HCT116 (cell line): ENCODE data around the gene CREBL2. TPM values are rescaled to one million over a fixed set of nuclear protein-coding genes. Genes with fewer than 3 reads are reported as not detected.
"Not testable (repeated sequence)": the region's sequence is repeated elsewhere in the genome, so short reads cannot be mapped to it uniquely, and the experiment has no call there.

Experiments
- ATAC-seq: fragments of 200-7000 bp; cut with Tn5 transposase; 2 replicates; pipeline ENCODE4 v1.9.1; 2020; ENCODE audit warnings: mild to moderate bottlenecking, moderate library complexity
- BruUV-seq: library from RNA; stranded (reverse); fragments of 400-500 nt; replicated peaks from 2 replicates; lab custom pipeline; 2021; lab: Mats Ljungman, UMichigan
- CTCF ChIA-PET: fragments of 300-600 bp; sonication (Branson Sonifier 250); formaldehyde crosslinking; loops from one replicate; lab custom pipeline; 2021; ENCODE audit warnings: antibody characterized with exemption; lab: Charles Lee
- POLR2A ChIA-PET: fragments of 300-600, 350-600 bp; sonication (Branson Sonifier 250); formaldehyde crosslinking; loops from one replicate; lab custom pipeline; 2021; ENCODE audit warnings: antibody characterized with exemption; lab: Charles Lee
- RAD21 ChIA-PET, 2 experiments: fragments of 300-600 bp; sonication (Branson Sonifier 250); formaldehyde crosslinking; loops; one replicate each; lab custom pipeline; 2023; ENCODE audit warnings: low total read pairs in 2 of 2; ENCODE audit not compliant: uncharacterized antibody in 2 of 2, unreplicated experiment in 2 of 2, low non-redundant PET in 1 of 2; lab: Charles Lee
- DNase-seq: peaks from one replicate; pipeline ENCODE4 v3.0.0-alpha.2; 2010; ENCODE audit warnings: low read depth, low spot score
- H2AFZ ChIP-seq: fragments of 200-600 bp; shearing (Covaris generic), sonication (generic); 2 replicates; pipeline ENCODE4 v1.6.1; 2017; ENCODE audit warnings: low read depth, mixed run types, mixed read lengths, antibody characterized with exemption, low read length; ENCODE audit not compliant: poor library complexity, severe bottlenecking
- H3K27ac ChIP-seq: 2 replicates; pipeline ENCODE4 v1.5.1; 2012; ENCODE audit warnings: low read depth, low read length
- H3K27me3 ChIP-seq: fragments of 200-600 bp; sonication (generic); 2 replicates; pipeline ENCODE4 v1.6.1; 2016; ENCODE audit warnings: mixed run types, low read length, mixed read lengths; ENCODE audit not compliant: insufficient read depth
- H3K36me3 ChIP-seq, 2 experiments: fragments of 200-500 bp in 1 of 2; fragments of 200-600 bp in 1 of 2; sonication (Bioruptor generic) in 1 of 2; sonication (generic) in 1 of 2; 2 replicates each; pipeline versions ENCODE4 v1.5.1 to v1.6.1; 2014 to 2016; ENCODE audit warnings: low read length in 2 of 2, inconsistent platforms in 1 of 2, mixed read lengths in 1 of 2, mixed run types in 1 of 2; ENCODE audit not compliant: insufficient read depth in 2 of 2, control insufficient read depth in 1 of 2
- H3K4me1 ChIP-seq, 2 experiments: fragments of 200-600 bp in 1 of 2; sonication (generic) in 1 of 2; 2 replicates each; pipeline versions ENCODE4 v1.5.1 to v1.6.1; 2012 to 2017; ENCODE audit warnings: low read length in 2 of 2, inconsistent platforms in 1 of 2, mild to moderate bottlenecking in 1 of 2, mixed read lengths in 1 of 2, mixed run types in 1 of 2, moderate library complexity in 1 of 2; ENCODE audit not compliant: insufficient read depth in 2 of 2, control insufficient read depth in 1 of 2
- H3K4me2 ChIP-seq: fragments of 200-600 bp; sonication (generic); 2 replicates; pipeline ENCODE4 v1.6.1; 2017; ENCODE audit warnings: mixed run types, low read length, mixed read lengths
- H3K4me3 ChIP-seq, 2 experiments: fragments of 200-600 bp in 1 of 2; sonication (generic) in 1 of 2; replicated peaks in 1 of 2; 2 replicates each; pipeline ENCODE4 v1.5.1; 2011 to 2016; ENCODE audit warnings: low read length in 2 of 2, control low read depth in 1 of 2, low read depth in 1 of 2, mild to moderate bottlenecking in 1 of 2, mixed read lengths in 1 of 2, mixed run types in 1 of 2
- H3K79me2 ChIP-seq: fragments of 200-600 bp; sonication (generic); 2 replicates; pipeline ENCODE4 v1.6.1; 2017; ENCODE audit warnings: mild to moderate bottlenecking, mixed run types, low read length, moderate library complexity, mixed read lengths; ENCODE audit not compliant: insufficient read depth
- H3K9ac ChIP-seq: fragments of 200-600 bp; sonication (generic); 2 replicates; pipeline ENCODE4 v1.6.1; 2016; ENCODE audit warnings: low read length, mixed read lengths
- H3K9me2 ChIP-seq: fragments of 200-600 bp; sonication (generic), shearing (Covaris generic); 2 replicates; pipeline ENCODE4 v1.6.1; 2017; ENCODE audit warnings: mixed run types, mild to moderate bottlenecking, moderate library complexity; ENCODE audit not compliant: insufficient read depth
- H3K9me3 ChIP-seq, 2 experiments: fragments of 200-500 bp in 1 of 2; fragments of 200-600 bp in 1 of 2; sonication (Bioruptor generic) in 1 of 2; sonication (generic) in 1 of 2; 2 replicates each; pipeline ENCODE4 v1.6.1; 2014 to 2017; ENCODE audit warnings: low read length in 2 of 2, mixed read lengths in 2 of 2, inconsistent platforms in 1 of 2, low read depth in 1 of 2, mild to moderate bottlenecking in 1 of 2, mixed run types in 1 of 2, moderate library complexity in 1 of 2; ENCODE audit not compliant: control insufficient read depth in 1 of 2, insufficient read depth in 1 of 2
- H4K20me1 ChIP-seq: fragments of 200-600 bp; sonication (generic), shearing (Covaris generic); 2 replicates; pipeline ENCODE4 v1.6.1; 2017; ENCODE audit warnings: mixed run types, mild to moderate bottlenecking, moderate library complexity; ENCODE audit not compliant: insufficient read depth
- ATF3 ChIP-seq: IDR thresholded peaks from 2 replicates; pipeline ENCODE4 v1.6.1; 2012
- CTCF ChIP-seq, 3 experiments: fragments of 200-600 bp in 1 of 3; sonication (generic) in 1 of 3; IDR thresholded peaks in 2 of 3; conservative IDR thresholded peaks in 1 of 3; 2 replicates each; pipeline ENCODE4 v1.5.1; 2012 to 2017; ENCODE audit warnings: low read depth in 2 of 3, low read length in 2 of 3, antibody characterized with exemption in 1 of 3, borderline replicate concordance in 1 of 3, control low read depth in 1 of 3, mild to moderate bottlenecking in 1 of 3, mixed read lengths in 1 of 3, mixed run types in 1 of 3, moderate library complexity in 1 of 3; ENCODE audit not compliant: insufficient read depth in 1 of 3
- POLR2A ChIP-seq: IDR thresholded peaks from 2 replicates; pipeline ENCODE4 v1.7.0; 2011; ENCODE audit warnings: borderline replicate concordance; ENCODE audit not compliant: insufficient read depth, insufficient read length; ENCODE audit errors: extremely low read depth
- RAD21 ChIP-seq: IDR thresholded peaks from 2 replicates; pipeline ENCODE4 v1.6.1; 2012; ENCODE audit warnings: low read depth, mild to moderate bottlenecking
- REST ChIP-seq: IDR thresholded peaks from 2 replicates; pipeline ENCODE4 v1.6.1; 2012; ENCODE audit warnings: low read depth
- YY1 ChIP-seq: IDR thresholded peaks from 2 replicates; pipeline ENCODE4 v1.6.1; 2011; ENCODE audit warnings: low read length, low read depth, moderate library complexity, mild to moderate bottlenecking; ENCODE audit not compliant: insufficient replicate concordance; ENCODE audit errors: extremely low read depth
- intact Hi-C: fragments of 100-400 bp; cut with micrococcal nuclease; formaldehyde crosslinking; loops from 2 replicates; pipeline ENCODE4 v1.10.0; 2022
- total RNA-seq: library from RNA; stranded (reverse); gene quantifications from one replicate; pipeline ENCODE4 v1.2.1, GENCODE V29; 2021; ENCODE audit not compliant: unreplicated experiment

The CREBL2 gene
- total RNA-seq, 1 experiment from 2014 or later: 11.3 TPM

GRCh38 chr12:12616512-12617310 is 5.0 kb downstream of the CREBL2 start:
- intact Hi-C loops: no loop called here
- H3K9ac ChIP-seq: no peak overlapping the region
- DNase-seq (no peak), ATAC-seq (no peak)
- H3K4me2 ChIP-seq: no peak overlapping the region
- BruUV-seq: no TSS peak
- H3K79me2 ChIP-seq: no peaks in the 10 kb centered on the region
- no peaks in the 10 kb centered on the region for H3K27me3 ChIP-seq
- H4K20me1 ChIP-seq: no peaks in the 10 kb centered on the region
- H3K36me3 ChIP-seq: no peaks in the 10 kb centered on the region
- H3K27ac ChIP-seq: no peak overlapping the region
- peaks cover 4 to 6% of the 10 kb centered on the region in 2 experiments; a peak in 1 of 4 replicates for H3K4me1 ChIP-seq
- H3K9me3 ChIP-seq: no peaks in the 10 kb centered on the region
- H3K4me3 ChIP-seq: no peak overlapping the region
- ChIA-PET RAD21 (no interaction called here), POLR2A (no interaction called here), CTCF (no interaction called here)
- no peaks in the 10 kb centered on the region for H3K9me2 ChIP-seq
- TF ChIP-seq POLR2A: no peak
- no peak for TF ChIP-seq REST
- no peak for TF ChIP-seq ATF3
- TF ChIP-seq RAD21: no peak
- TF ChIP-seq YY1: no peak
- TF ChIP-seq CTCF (IDR thresholded peaks at IDR 0.05 in 2 of 3, conservative IDR thresholded peaks at IDR 0.05 in 1 of 3; ENCODE audit: borderline replicate concordance in 1 of 3, insufficient read depth in 1 of 3, low read depth in 2 of 3, low read length in 2 of 3): no peak
- no peak overlapping the region for H2AFZ ChIP-seq

- ATAC-seq, RAD21 ChIA-PET, H3K4me2 ChIP-seq, POLR2A ChIA-PET, BruUV-seq, H3K9ac ChIP-seq, H3K4me1 ChIP-seq, DNase-seq, H3K36me3 ChIP-seq, H3K9me2 ChIP-seq, H2AFZ ChIP-seq, CTCF ChIA-PET, H4K20me1 ChIP-seq, intact Hi-C loops, H3K27ac ChIP-seq, H3K79me2 ChIP-seq, H3K27me3 ChIP-seq, H3K4me3 ChIP-seq, H3K9me3 ChIP-seq: not testable (repeated sequence)
Observed at GRCh38 chr12:12618064-12618463, 6.4 kb downstream of the CREBL2 start.
